ENCODE results near the gene PTPRM.

PTPRM gene

GRCh38 chr18:7567474-7568425 is 634 bp downstream of the PTPRM start:
- DNase-seq = peak; percentile 20 to 44

GRCh38 chr18:7568426-7568825 is 1.3 kb downstream of the PTPRM start:
- DNase-seq = no peak

- no peak for DNase-seq
These were observed 4.5 kb downstream of the PTPRM start for GRCh38 chr18:7571626-7572025.

GRCh38 chr18:7572822-7573221 is 5.7 kb downstream of the PTPRM start:
- no peak for DNase-seq

- DNase-seq = no peak
These were observed 8.4 kb downstream of the PTPRM start for GRCh38 chr18:7575465-7576028.

- no peak for DNase-seq
These were observed 9.0 kb downstream of the PTPRM start for GRCh38 chr18:7576077-7576476.

- no peak for DNase-seq
These were observed 9.6 kb downstream of the PTPRM start for GRCh38 chr18:7576685-7577084.

GRCh38 chr18:7577706-7578105 is 10.6 kb downstream of the PTPRM start:
- DNase-seq = no peak

GRCh38 chr18:7579176-7579917 is 12.2 kb downstream of the PTPRM start:
- DNase-seq = no peak

- DNase-seq = no peak
These were observed 12.9 kb downstream of the PTPRM start for GRCh38 chr18:7579918-7580542.

- DNase-seq = no peak
These were observed 17.6 kb downstream of the PTPRM start for GRCh38 chr18:7584646-7585275.

- no peak for DNase-seq
These were observed 18.2 kb downstream of the PTPRM start for GRCh38 chr18:7585276-7585670.

- no peak for DNase-seq
These were observed 19.3 kb downstream of the PTPRM start for GRCh38 chr18:7586379-7586778.

GRCh38 chr18:7590826-7591560 is 23.9 kb downstream of the PTPRM start:
- no peak for DNase-seq

- no peak for DNase-seq
These were observed 25.4 kb downstream of the PTPRM start for GRCh38 chr18:7592305-7593071.

- no peak for DNase-seq
These were observed 26.2 kb downstream of the PTPRM start for GRCh38 chr18:7593218-7593819.

GRCh38 chr18:7596147-7596546 is 29.0 kb downstream of the PTPRM start:
- DNase-seq = no peak

- DNase-seq = no peak
These were observed 30.4 kb downstream of the PTPRM start for GRCh38 chr18:7597500-7597899.

- DNase-seq = no peak
These were observed 31.3 kb downstream of the PTPRM start for GRCh38 chr18:7598167-7599047.

Data from inflammatory macrophage (primary cell).